Coronary artery (tissue), 2 donors: Measurements from ENCODE around the gene SETBP1.

Source experiments
- DNase-seq: peaks from one replicate; pipeline ENCODE4 v3.0.0-alpha.2; 2017; ENCODE audit warnings: low spot score
- H3K27ac ChIP-seq, 2 donors: fragments of 200-600 bp; sonication (generic); one replicate each; pipeline ENCODE4 v1.5.1; 2016 to 2019
- H3K4me3 ChIP-seq: fragments of 200-600 bp; sonication (generic); 2 replicates; pipeline ENCODE4 v1.5.1; 2016; ENCODE audit warnings: mild to moderate bottlenecking, moderate library complexity
- CTCF ChIP-seq: fragments of 200-600 bp; sonication (generic); IDR thresholded peaks from one replicate; pipeline ENCODE4 v1.5.1; 2019; ENCODE audit warnings: antibody characterized with exemption

Gene SETBP1

DNA sequence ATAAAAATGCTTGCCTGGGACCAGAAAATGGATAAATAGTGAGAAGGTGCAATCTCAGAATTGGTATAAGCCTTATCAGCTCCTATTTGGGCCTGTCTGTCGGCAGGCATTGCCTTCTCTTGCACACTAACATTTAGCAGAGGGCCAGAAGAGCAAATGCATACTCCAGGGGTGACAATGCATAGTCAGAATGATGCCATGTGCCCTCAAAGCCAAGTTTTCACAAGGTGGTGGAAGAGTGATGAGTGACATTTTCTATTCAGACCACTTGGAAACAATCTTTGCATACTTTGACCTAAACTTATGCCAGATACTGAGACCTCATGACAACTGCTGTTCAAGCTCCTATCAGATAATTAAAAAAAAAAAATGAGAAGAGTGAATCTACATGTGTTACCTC, 276.3 kb downstream of the SETBP1 start:
- Histone ChIP-seq H3K27ac (no peak overlapping the region), H3K4me3 (no peak overlapping the region)
- no peak for DNase-seq
- no peak for TF ChIP-seq CTCF

- DNase-seq: no peak
- no peak overlapping the region for H3K4me3 ChIP-seq
- no peak overlapping the region for H3K27ac ChIP-seq
- no peak for TF ChIP-seq CTCF
These were observed 276.8 kb downstream of the SETBP1 start for GRCh38 chr18:44957461-44957860.

DNA sequence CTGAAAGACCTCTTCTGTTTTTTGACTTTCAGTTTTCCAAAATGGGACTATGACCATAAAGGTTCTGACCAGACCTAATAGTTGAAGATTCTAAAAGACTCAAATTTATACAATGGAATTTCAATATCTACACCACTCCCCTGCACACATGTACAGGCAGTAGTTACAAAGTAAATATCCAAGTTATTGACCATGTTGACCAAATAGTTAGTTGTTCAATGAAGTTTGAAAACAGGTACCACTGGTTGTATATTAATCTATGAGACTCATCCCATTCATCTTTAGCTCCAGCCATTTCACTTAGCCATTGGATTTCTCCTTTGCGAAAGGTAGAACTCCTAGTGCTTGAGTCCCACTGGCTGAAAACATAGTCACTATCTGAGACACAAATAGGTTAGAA, 277.4 kb downstream of the SETBP1 start:
- no peak overlapping the region for H3K27ac ChIP-seq
- no peak for TF ChIP-seq CTCF
- DNase-seq: no peak
- H3K4me3 ChIP-seq: no peak overlapping the region

DNA sequence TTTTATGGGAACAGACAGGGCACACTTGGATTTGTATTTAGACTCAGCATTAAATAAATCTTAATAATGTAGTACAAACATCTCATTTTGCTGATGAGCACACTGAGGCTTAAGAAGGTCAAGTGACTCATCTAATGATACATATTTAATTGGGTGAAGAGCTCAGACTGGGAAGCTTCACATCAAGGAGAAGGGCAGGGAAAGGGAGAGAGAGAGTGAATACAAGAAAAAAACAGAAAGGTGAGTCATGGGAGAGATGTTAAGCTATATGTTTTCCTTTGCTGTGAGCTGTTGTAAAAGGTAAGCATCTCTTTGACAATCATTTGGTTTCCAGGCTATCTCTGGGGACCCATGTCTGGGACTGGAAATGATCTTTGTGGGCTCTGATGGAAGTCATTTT, 277.8 kb downstream of the SETBP1 start:
- TF ChIP-seq CTCF: no peak
- H3K4me3 ChIP-seq: no peak overlapping the region
- DNase-seq: no peak
- no peak overlapping the region for H3K27ac ChIP-seq

DNA sequence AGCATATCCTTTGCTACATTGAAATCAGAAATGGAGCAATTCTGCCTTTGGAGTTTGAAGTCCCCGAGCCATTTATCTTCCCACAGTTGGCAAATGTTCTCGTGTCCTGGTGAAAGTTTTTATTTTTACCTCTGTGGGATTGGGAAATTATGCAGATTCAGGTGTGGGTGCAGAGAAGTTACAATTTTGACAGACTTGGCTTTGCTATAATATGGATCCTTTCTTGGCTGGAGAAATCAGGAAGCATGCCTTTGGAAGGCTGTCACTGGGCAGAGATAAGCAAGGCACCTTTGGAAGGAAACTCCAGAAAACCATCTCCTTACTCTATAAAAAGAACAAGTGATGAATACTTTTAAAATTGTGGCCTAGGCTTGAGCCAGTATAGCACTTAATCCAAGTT, 278.3 kb downstream of the SETBP1 start:
- no peak for TF ChIP-seq CTCF
- DNase-seq: no peak
- no peak overlapping the region for H3K27ac ChIP-seq
- H3K4me3 ChIP-seq: no peak overlapping the region

DNA sequence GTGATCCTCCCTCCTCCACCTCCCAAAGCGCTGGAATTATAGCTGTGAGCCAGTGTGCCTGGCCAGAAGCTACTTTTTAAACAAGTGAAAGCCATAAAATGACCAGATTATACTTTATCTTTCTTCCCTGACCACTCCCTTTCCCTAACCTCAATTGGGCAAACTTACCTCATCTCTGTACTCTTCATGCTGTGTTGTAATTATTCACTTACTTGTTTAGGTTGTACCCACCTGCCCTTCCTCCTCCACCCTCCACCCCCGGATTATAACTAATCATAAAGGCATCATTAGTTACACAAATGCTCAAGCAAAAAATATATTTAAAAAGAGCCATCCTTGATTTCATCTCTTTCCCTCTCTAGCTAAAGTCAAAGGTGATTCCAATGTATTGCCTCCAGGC, 279.9 kb downstream of the SETBP1 start:
- Histone ChIP-seq H3K4me3 (no peak overlapping the region), H3K27ac (no peak overlapping the region)
- no peak for DNase-seq
- no peak for TF ChIP-seq CTCF

DNA sequence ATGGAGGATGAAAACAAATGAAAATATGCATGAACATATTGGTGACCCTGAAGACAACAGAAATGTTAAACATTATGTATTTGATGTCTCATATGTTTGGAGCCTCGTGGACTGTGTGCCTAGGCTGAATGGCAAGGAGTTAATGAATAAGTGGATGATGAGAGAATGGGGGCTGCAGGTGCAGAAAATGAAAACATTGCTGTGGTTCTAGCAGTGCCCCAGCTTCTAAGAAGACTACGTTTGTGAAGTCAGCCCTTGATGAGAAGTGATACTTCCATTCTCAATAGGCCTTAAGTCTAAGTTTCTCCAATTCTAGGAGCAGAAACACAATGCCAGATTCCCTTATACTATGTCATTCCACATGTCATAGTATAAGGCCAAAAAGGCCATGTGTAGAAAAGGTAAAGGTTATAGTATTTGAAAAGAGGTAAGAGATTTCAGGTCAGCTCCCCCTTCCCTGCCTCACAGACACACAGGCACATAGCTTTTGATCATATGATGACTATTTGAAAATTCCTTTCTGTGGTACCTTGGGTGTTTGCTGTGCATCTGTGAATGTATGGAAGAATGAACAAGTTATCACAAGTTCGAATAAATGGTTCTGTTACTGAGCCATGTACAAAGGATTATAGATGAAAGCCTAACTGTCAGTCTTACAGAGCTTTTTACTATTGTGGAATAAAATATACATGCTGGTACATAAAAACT, 280.8 kb downstream of the SETBP1 start:
- no peak for TF ChIP-seq CTCF
- Histone ChIP-seq H3K4me3 (no peak overlapping the region), H3K27ac (no peak overlapping the region)
- DNase-seq: no peak
